Endothelial cell of umbilical vein (primary cell): ENCODE results near the gene SH3BP5. TPM values are rescaled to one million over a fixed set of nuclear protein-coding genes. Genes with fewer than 3 reads are reported as not detected.

ENCODE experiments used
- BruUV-seq: library from RNA; stranded (reverse); fragments of 400-500 nt; replicated peaks from 2 replicates; lab custom pipeline; 2021; lab: Mats Ljungman, UMichigan
- CTCF ChIA-PET: fragments of 300-600, 350-600 bp; sonication (Branson Sonifier 250); formaldehyde crosslinking; loops from one replicate; lab custom pipeline; 2021; ENCODE audit warnings: antibody characterized with exemption, inconsistent platforms; lab: Charles Lee
- POLR2A ChIA-PET: fragments of 300-600, 350-600 bp; sonication (Branson Sonifier 250); formaldehyde crosslinking; loops from one replicate; lab custom pipeline; 2021; ENCODE audit warnings: antibody characterized with exemption, inconsistent platforms; lab: Charles Lee
- DNase-seq: peaks from one replicate; pipeline ENCODE4 v3.0.0-alpha.2; 2011; ENCODE audit warnings: low read depth, low spot score
- FAIRE-seq: peaks from 2 replicates; lab custom pipeline; 2011; peaks lifted over from hg19 to GRCh38; lab: Jason Lieb, UNC
- H2AFZ ChIP-seq: 2 replicates; pipeline ENCODE4 v1.6.0; 2012; ENCODE audit warnings: low read depth, low read length, control low read depth, inconsistent platforms
- H3K27ac ChIP-seq: 2 replicates; pipeline ENCODE4 v1.5.1; 2011; ENCODE audit warnings: low read depth, mild to moderate bottlenecking, control low read depth, low read length, moderate library complexity; ENCODE audit not compliant: insufficient read depth
- H3K27me3 ChIP-seq, 2 experiments: 2 replicates each; pipeline versions ENCODE4 v1.6.0 to v1.6.1; 2011; ENCODE audit warnings: low read length in 2 of 2, mixed read lengths in 1 of 2; ENCODE audit not compliant: control insufficient read depth in 2 of 2, insufficient read depth in 2 of 2
- H3K36me3 ChIP-seq, 2 experiments: 2 replicates in 1 of 2; 3 replicates in 1 of 2; pipeline ENCODE4 v1.5.1; 2011; ENCODE audit warnings: low read length in 2 of 2, mild to moderate bottlenecking in 1 of 2, moderate library complexity in 1 of 2; ENCODE audit not compliant: control insufficient read depth in 2 of 2, insufficient read depth in 2 of 2; ENCODE audit errors: extremely low read depth in 1 of 2
- H3K4me1 ChIP-seq: 3 replicates; pipeline ENCODE4 v1.5.1; 2011; ENCODE audit warnings: mild to moderate bottlenecking, low read length; ENCODE audit not compliant: control insufficient read depth, insufficient read depth; ENCODE audit errors: extremely low read depth
- H3K4me2 ChIP-seq: 2 replicates; pipeline ENCODE4 v1.6.1; 2011; ENCODE audit warnings: low read length, control low read depth, mixed read lengths; ENCODE audit not compliant: insufficient read depth
- H3K4me3 ChIP-seq, 3 experiments: fragments of 200-600 bp in 1 of 3; sonication (generic), shearing (Covaris generic) in 1 of 3; replicated peaks in 1 of 3; 2 replicates each; pipeline ENCODE4 v1.5.1; 2011 to 2016; ENCODE audit warnings: control low read depth in 3 of 3, low read length in 3 of 3, mild to moderate bottlenecking in 2 of 3, inconsistent platforms in 1 of 3, low read depth in 1 of 3, moderate library complexity in 1 of 3; ENCODE audit not compliant: insufficient read depth in 1 of 3
- H3K79me2 ChIP-seq: 2 replicates; pipeline ENCODE4 v1.6.0; 2012; ENCODE audit warnings: low read length, inconsistent platforms; ENCODE audit not compliant: control insufficient read depth, insufficient read depth
- H3K9ac ChIP-seq: replicated peaks from 2 replicates; pipeline ENCODE3; 2011; ENCODE audit warnings: low read length, control low read depth; ENCODE audit not compliant: insufficient read depth; ENCODE audit errors: extremely low read depth
- H3K9me1 ChIP-seq: replicated peaks from 3 replicates; pipeline ENCODE4 v1.6.0; 2011; ENCODE audit warnings: mild to moderate bottlenecking, low read length; ENCODE audit not compliant: control insufficient read depth, insufficient read depth; ENCODE audit errors: extremely low read depth
- H3K9me3 ChIP-seq: replicated peaks from 2 replicates; pipeline ENCODE4 v1.5.1; 2012; ENCODE audit warnings: low read length, inconsistent platforms; ENCODE audit not compliant: control insufficient read depth, insufficient read depth
- H4K20me1 ChIP-seq: replicated peaks from 2 replicates; pipeline ENCODE3; 2011; ENCODE audit warnings: mild to moderate bottlenecking, low read length; ENCODE audit not compliant: control insufficient read depth, insufficient read depth; ENCODE audit errors: extremely low read depth
- CTCF ChIP-seq, 2 donors: IDR thresholded peaks; 1 replicate in 1 of 2; 2 replicates in 1 of 2; pipeline ENCODE4 v1.5.1; 2011; ENCODE audit warnings: low read length in 2 of 2, mild to moderate bottlenecking in 2 of 2, moderate library complexity in 2 of 2, control low read depth in 1 of 2, inconsistent platforms in 1 of 2, low read depth in 1 of 2; ENCODE audit not compliant: insufficient read depth in 1 of 2; ENCODE audit errors: extremely low read depth in 1 of 2
- EZH2 ChIP-seq: IDR thresholded peaks from 2 replicates; pipeline ENCODE4 v1.6.1; 2012; ENCODE audit warnings: borderline replicate concordance, low read depth, mild to moderate bottlenecking, moderate library complexity, low read length, inconsistent platforms; ENCODE audit not compliant: severe bottlenecking
- FOS ChIP-seq: IDR thresholded peaks from 2 replicates; pipeline ENCODE4 v1.6.1; 2011; ENCODE audit warnings: mild to moderate bottlenecking, low read length, moderate library complexity, borderline replicate concordance; ENCODE audit not compliant: insufficient read depth
- GATA2 ChIP-seq: IDR thresholded peaks from 2 replicates; pipeline ENCODE4 v1.7.0; 2011; ENCODE audit warnings: low read depth, mild to moderate bottlenecking, moderate library complexity, mixed read lengths, low read length; ENCODE audit not compliant: insufficient read length, insufficient read depth
- JUN ChIP-seq: IDR thresholded peaks from 2 replicates; pipeline ENCODE4 v1.6.1; 2011; ENCODE audit warnings: borderline replicate concordance, low read depth; ENCODE audit not compliant: insufficient read length, insufficient read depth
- MYC ChIP-seq: IDR thresholded peaks from one replicate; pipeline ENCODE4 v1.6.1; 2011; ENCODE audit warnings: mild to moderate bottlenecking, low read depth, low read length
- POLR2A ChIP-seq: IDR thresholded peaks from 2 replicates; pipeline ENCODE4 v1.6.1; 2012; ENCODE audit warnings: low read depth, mild to moderate bottlenecking, control low read depth, low read length
- POLR2AphosphoS5 ChIP-seq: IDR thresholded peaks from 2 replicates; pipeline ENCODE4 v1.6.1; 2012; ENCODE audit warnings: low read depth, mild to moderate bottlenecking, control low read depth, low read length, moderate library complexity; ENCODE audit not compliant: insufficient read depth
- dilution Hi-C: fragments of 300-500 bp; cut with MboI; formaldehyde crosslinking; loops from one replicate; pipeline ENCODE4 v1.15.0; 2019; ENCODE audit warnings: low sequenced_read_pairs; ENCODE audit not compliant: extremely low pct_ligation_motif_present
- intact Hi-C: fragments of 100-400 bp; cut with micrococcal nuclease; formaldehyde crosslinking; loops from one replicate; pipeline ENCODE4 v1.10.0; 2022
- polyA plus RNA-seq, 4 experiments: library from polyadenylated mRNA; depleted of rRNA in 3 of 4; stranded (reverse) in 3 of 4; unstranded in 1 of 4; fragments of >200 nt; gene quantifications; 2 replicates each; pipeline versions ENCODE4 v1.2.1 to v1.2.3, GENCODE V29; 2011 to 2012; ENCODE audit warnings: missing spikeins in 1 of 4
- total RNA-seq: library from RNA; stranded (reverse); gene quantifications from 2 replicates; pipeline ENCODE4 v1.2.3, GENCODE V29; 2021
- TF ChIP-seq, protein P1 (sequence below): IDR thresholded peaks from 2 replicates; pipeline ENCODE4 v1.6.1; 2011; ENCODE audit not compliant: insufficient read depth, insufficient read length

The SH3BP5 gene
- total and polyA plus RNA-seq, 2 donors (not counting 3 experiments of a cell fraction or from before 2014, with no cell fraction given) = 35.3 to 76.3 TPM

DNA sequence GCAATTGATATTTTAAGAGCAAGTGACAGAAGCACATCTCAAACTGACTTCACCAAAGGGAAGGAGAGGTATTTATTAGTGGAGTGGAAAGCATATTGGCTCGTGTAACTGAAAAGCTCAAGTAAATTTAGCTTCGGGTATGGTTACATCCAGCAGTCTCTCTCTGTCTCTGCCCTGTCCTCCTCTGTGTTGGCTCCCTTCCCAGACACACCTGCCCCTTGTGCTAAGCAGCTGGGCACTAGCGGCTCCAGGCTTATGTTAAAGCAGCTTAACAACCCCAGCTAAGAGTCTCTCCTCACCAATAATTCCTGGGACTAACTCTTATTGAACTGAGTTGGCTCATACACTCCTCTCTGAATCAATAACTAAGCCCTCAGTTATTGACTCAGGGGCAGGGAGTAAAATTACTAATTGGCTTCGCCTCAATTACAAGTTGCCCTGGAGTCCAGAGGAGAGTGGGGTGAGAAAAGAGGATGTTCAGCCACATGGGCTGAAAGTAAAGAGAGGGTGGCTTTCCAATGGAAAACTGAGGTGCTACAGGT lies 12.8 kb upstream of the SH3BP5 start:
- TF ChIP-seq, protein P1, sequence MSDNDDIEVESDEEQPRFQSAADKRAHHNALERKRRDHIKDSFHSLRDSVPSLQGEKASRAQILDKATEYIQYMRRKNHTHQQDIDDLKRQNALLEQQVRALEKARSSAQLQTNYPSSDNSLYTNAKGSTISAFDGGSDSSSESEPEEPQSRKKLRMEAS = no peak
- no peak for TF ChIP-seq JUN
- TF ChIP-seq EZH2 = no peak
- no peak for TF ChIP-seq POLR2AphosphoS5
- no peak for TF ChIP-seq CTCF (IDR thresholded peaks at IDR 0.05; ENCODE audit: extremely low read depth in 1 of 2, insufficient read depth in 1 of 2, low read depth in 1 of 2, low read length in 2 of 2)
- TF ChIP-seq FOS = no peak
- TF ChIP-seq MYC = no peak
- TF ChIP-seq GATA2 = no peak
- no peak for TF ChIP-seq POLR2A
- no TSS peak for BruUV-seq

More for the DNA sequence above, 12.8 kb upstream of the SH3BP5 start:
- POLR2A ChIA-PET = no interaction called here
- H3K36me3 ChIP-seq = no peaks in the 10 kb centered on the region
- CTCF ChIA-PET = interaction anchor here (0.7 to 2.1 kb wide), 4 partner anchors 10 to 118 kb away, joined by 3 to 12 read pairs (median 6); partner anchors contain the start of gene SH3BP5
- no peaks in the 10 kb centered on the region for H3K79me2 ChIP-seq
- intact Hi-C loops = no loop called here
- no peak overlapping the region for H3K9ac ChIP-seq
- no peaks in the 10 kb centered on the region for H4K20me1 ChIP-seq
- no peak for DNase-seq
- no peaks in the 10 kb centered on the region for H3K9me1 ChIP-seq
- H3K4me3 ChIP-seq = no peak overlapping the region
- no peak overlapping the region for H2AFZ ChIP-seq
- no peaks in the 10 kb centered on the region for H3K9me3 ChIP-seq
- dilution Hi-C loops = no loop called here
- FAIRE-seq = no peak
- no peak overlapping the region for H3K27ac ChIP-seq
- peaks cover 4% of the 10 kb centered on the region for H3K4me1 ChIP-seq
- peaks cover 0 to 3% of the 10 kb centered on the region in 2 experiments for H3K27me3 ChIP-seq
- no peak overlapping the region for H3K4me2 ChIP-seq
